K562 (cell line): ENCODE results near the gene ANKRD13B. TPM values are rescaled to one million over a fixed set of nuclear protein-coding genes. Genes with fewer than 3 reads are reported as not detected.

Experiments used
- RAD21 ChIP-seq, 2 experiments: fragments of 250-450 bp in 1 of 2; fragments of 450-650 bp in 1 of 2; sonication (Bioruptor Pico) in 1 of 2; formaldehyde crosslinking in 1 of 2; IDR thresholded peaks in 1 of 2; conservative IDR thresholded peaks in 1 of 2; 2 replicates each; pipeline versions ENCODE4 v1.4.0 to v1.8.0; 2020 to 2022; ENCODE audit warnings: mild to moderate bottlenecking in 2 of 2, moderate library complexity in 1 of 2
- ZBTB1 ChIP-seq: sonication (generic); formaldehyde crosslinking; IDR thresholded peaks from 2 replicates; pipeline ENCODE4 v1.8.1; 2023; ENCODE audit warnings: missing genetic modification reagents, low read depth, mild to moderate bottlenecking, borderline replicate concordance
- polyA plus RNA-seq, 8 experiments: library from polyadenylated mRNA; depleted of rRNA in 4 of 8; stranded (reverse) in 5 of 8; unstranded in 3 of 8; fragments of >200 nt; fragmentation: Nextera tagmentation in 2 of 8; fragmentation: Illumina TruSeq in 1 of 8; extraction: Ambion mirVana in 2 of 8; extraction: Trizol in 1 of 8; gene quantifications; 2 replicates each; pipeline versions ENCODE4 v1.2.1 to v1.2.3, GENCODE V29; 2011 to 2014; ENCODE audit warnings: inconsistent platforms in 1 of 8, missing spikeins in 1 of 8
- total RNA-seq, 7 experiments: library from RNA; depleted of rRNA in 6 of 7; stranded (reverse); fragments of >200 nt in 6 of 7; fragmentation: Illumina TruSeq in 2 of 7; extraction: Trizol in 2 of 7; gene quantifications; 2 replicates each; pipeline versions ENCODE4 v1.2.1 to v1.2.3, GENCODE V29; 2011 to 2021; ENCODE audit warnings: low replicate concordance in 1 of 7
- TF ChIP-seq, protein P1 (sequence below), 2 experiments: fragments of 450-650 bp; formaldehyde crosslinking in 1 of 2; IDR thresholded peaks; 2 replicates each; pipeline versions ENCODE4 v1.4.0 to v1.6.1; 2014 to 2020; ENCODE audit warnings: mild to moderate bottlenecking in 2 of 2, borderline replicate concordance in 1 of 2, low read depth in 1 of 2
- TF ChIP-seq, protein P2 (sequence below), 3 experiments: IDR thresholded peaks in 2 of 3; conservative IDR thresholded peaks in 1 of 3; 2 replicates each; pipeline ENCODE4 v1.5.1; 2011 to 2012; ENCODE audit warnings: low read length in 3 of 3, mild to moderate bottlenecking in 3 of 3, control low read depth in 2 of 3, improper control_type of control experiment in 1 of 3, inconsistent platforms in 1 of 3, low read depth in 1 of 3, mixed read lengths in 1 of 3, moderate library complexity in 1 of 3; ENCODE audit not compliant: insufficient read depth in 2 of 3
- TF ChIP-seq, protein P3 (sequence below): IDR thresholded peaks from 2 replicates; pipeline ENCODE4 v1.6.1; 2011; ENCODE audit warnings: borderline replicate concordance, low read depth, mild to moderate bottlenecking, moderate library complexity, low read length; ENCODE audit not compliant: insufficient read depth, poor library complexity, severe bottlenecking

The ANKRD13B gene
- total and polyA plus RNA-seq, 9 of the 15 experiments (the other 6 are each of a cell fraction or from before 2014, with no cell fraction given) = 0.15 to 28.1 (median 4.6) TPM

DNA sequence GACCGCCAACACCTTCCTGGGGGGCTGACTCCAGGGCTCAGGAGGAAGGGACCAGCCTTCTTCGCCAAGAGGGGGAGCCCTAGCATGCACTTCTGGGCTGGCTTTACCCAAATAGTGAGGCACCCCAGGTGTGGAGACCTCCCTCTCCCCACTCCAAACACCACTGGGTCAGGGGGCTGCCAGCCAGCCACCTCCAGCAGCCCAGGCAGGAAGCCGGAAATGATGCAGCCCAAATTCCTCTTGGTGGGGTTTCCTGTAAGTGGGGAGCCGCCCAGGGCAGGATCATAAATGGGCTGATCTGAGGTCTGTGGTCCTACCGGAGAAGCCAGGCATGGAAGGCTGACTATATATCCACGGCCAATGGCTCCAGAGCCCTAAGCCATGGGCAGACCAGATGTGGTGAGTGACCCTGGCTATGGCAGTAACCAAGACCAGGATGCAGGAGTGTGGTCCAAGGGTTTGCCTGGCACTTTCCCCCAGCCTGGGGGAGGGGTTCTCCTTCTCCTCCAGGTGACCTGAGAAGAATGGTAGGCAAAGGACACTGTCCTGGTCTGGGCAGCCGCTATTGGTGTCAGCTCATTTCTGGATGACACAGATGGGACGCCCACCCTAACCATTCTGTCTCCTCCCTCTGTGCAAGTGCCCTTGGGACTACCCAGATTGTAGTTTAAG is 7.7 kb upstream of the ANKRD13B start (continued):
- TF ChIP-seq, protein P1, sequence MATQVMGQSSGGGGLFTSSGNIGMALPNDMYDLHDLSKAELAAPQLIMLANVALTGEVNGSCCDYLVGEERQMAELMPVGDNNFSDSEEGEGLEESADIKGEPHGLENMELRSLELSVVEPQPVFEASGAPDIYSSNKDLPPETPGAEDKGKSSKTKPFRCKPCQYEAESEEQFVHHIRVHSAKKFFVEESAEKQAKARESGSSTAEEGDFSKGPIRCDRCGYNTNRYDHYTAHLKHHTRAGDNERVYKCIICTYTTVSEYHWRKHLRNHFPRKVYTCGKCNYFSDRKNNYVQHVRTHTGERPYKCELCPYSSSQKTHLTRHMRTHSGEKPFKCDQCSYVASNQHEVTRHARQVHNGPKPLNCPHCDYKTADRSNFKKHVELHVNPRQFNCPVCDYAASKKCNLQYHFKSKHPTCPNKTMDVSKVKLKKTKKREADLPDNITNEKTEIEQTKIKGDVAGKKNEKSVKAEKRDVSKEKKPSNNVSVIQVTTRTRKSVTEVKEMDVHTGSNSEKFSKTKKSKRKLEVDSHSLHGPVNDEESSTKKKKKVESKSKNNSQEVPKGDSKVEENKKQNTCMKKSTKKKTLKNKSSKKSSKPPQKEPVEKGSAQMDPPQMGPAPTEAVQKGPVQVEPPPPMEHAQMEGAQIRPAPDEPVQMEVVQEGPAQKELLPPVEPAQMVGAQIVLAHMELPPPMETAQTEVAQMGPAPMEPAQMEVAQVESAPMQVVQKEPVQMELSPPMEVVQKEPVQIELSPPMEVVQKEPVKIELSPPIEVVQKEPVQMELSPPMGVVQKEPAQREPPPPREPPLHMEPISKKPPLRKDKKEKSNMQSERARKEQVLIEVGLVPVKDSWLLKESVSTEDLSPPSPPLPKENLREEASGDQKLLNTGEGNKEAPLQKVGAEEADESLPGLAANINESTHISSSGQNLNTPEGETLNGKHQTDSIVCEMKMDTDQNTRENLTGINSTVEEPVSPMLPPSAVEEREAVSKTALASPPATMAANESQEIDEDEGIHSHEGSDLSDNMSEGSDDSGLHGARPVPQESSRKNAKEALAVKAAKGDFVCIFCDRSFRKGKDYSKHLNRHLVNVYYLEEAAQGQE (IDR thresholded peaks at IDR 0.05; ENCODE audit: borderline replicate concordance) = peak; percentile 25; the same call in 1 of the 2 replicates
- TF ChIP-seq, protein P1 (CRISPR knock-in tag; IDR thresholded peaks at IDR 0.05; ENCODE audit: low read depth) = no peak
- TF ChIP-seq, protein P2, sequence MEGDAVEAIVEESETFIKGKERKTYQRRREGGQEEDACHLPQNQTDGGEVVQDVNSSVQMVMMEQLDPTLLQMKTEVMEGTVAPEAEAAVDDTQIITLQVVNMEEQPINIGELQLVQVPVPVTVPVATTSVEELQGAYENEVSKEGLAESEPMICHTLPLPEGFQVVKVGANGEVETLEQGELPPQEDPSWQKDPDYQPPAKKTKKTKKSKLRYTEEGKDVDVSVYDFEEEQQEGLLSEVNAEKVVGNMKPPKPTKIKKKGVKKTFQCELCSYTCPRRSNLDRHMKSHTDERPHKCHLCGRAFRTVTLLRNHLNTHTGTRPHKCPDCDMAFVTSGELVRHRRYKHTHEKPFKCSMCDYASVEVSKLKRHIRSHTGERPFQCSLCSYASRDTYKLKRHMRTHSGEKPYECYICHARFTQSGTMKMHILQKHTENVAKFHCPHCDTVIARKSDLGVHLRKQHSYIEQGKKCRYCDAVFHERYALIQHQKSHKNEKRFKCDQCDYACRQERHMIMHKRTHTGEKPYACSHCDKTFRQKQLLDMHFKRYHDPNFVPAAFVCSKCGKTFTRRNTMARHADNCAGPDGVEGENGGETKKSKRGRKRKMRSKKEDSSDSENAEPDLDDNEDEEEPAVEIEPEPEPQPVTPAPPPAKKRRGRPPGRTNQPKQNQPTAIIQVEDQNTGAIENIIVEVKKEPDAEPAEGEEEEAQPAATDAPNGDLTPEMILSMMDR (IDR thresholded peaks at IDR 0.05 in 2 of 3, conservative IDR thresholded peaks at IDR 0.05 in 1 of 3; ENCODE audit: insufficient read depth in 2 of 3, low read depth in 1 of 3, low read length in 3 of 3) = peak; percentile 35 to 63 (median 54); a peak in 5 of 6 replicates
- TF ChIP-seq ZBTB1 (CRISPR knock-in tag) (no peak), RAD21 (CRISPR knock-in tag; conservative IDR thresholded peaks at IDR 0.05 in 1 of 2, IDR thresholded peaks at IDR 0.05 in 1 of 2) (peak in 1 of 2 experiments; percentile 41; a peak in 2 of 4 replicates)
- TF ChIP-seq, protein P3, sequence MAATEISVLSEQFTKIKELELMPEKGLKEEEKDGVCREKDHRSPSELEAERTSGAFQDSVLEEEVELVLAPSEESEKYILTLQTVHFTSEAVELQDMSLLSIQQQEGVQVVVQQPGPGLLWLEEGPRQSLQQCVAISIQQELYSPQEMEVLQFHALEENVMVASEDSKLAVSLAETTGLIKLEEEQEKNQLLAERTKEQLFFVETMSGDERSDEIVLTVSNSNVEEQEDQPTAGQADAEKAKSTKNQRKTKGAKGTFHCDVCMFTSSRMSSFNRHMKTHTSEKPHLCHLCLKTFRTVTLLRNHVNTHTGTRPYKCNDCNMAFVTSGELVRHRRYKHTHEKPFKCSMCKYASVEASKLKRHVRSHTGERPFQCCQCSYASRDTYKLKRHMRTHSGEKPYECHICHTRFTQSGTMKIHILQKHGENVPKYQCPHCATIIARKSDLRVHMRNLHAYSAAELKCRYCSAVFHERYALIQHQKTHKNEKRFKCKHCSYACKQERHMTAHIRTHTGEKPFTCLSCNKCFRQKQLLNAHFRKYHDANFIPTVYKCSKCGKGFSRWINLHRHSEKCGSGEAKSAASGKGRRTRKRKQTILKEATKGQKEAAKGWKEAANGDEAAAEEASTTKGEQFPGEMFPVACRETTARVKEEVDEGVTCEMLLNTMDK = peak; percentile 60
